ENCODE results near the gene ACTR3.
"Not testable (repeated sequence)": the region's sequence is repeated elsewhere in the genome, so short reads cannot be mapped to it uniquely, and the experiment has no call there.

Gene ACTR3

GRCh38 chr2:113889471-113890252 lies at the start of gene ACTR3:
TSS of gene ACTR3 (plus strand) at chr2:113890089. CDS start at chr2:113890280, 191 bp downstream.
- DNase-seq (peak; percentile 99), ATAC-seq (peak; percentile 89)

- DNase-seq (no peak), ATAC-seq (no peak)
Measured at GRCh38 chr2:113840518-113840917, 49.4 kb upstream of the ACTR3 start.

- no peak for DNase-seq
- peak; percentile 43 for ATAC-seq
Measured at GRCh38 chr2:113842919-113843736, 46.8 kb upstream of the ACTR3 start.

DNA sequence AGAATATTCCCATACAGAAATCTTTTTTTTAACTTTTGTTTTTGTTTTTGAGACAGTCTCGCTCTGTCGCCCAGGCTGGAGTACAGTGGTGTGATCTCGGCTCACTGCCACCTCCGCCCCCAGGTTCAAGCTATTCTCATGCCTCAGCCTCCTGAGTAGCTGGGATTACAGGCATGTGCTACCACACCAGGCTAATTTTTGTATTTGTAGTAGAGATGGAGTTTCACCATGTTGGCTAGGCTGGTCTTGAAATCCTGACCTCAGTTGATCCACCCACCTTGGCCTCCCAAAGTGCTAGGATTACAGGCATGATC lies 46.2 kb upstream of the ACTR3 start:
- not testable (repeated sequence) for ATAC-seq

DNA sequence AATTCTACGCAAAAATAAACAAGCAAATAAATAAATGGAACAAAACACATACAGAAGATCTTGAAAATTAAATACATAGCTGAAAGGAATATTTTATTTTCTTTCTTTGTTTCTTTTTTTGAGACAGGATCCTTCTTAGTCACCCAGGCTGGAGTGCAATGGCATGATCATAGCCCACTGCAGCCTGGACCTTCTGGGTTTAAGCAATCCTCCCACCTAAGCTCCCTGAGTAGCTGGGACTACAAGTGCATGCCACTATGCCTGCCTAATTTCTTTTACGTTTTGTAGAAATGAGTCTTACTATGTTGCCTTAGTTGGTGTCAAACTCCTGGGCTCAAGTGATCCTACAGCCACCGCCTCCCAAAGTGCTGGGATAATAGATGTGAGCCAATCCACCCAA lies 44.6 kb upstream of the ACTR3 start:
- ATAC-seq (no peak), DNase-seq (no peak)

More for the DNA sequence above, 46.2 kb upstream of the ACTR3 start:
- not testable (repeated sequence) for DNase-seq

DNA sequence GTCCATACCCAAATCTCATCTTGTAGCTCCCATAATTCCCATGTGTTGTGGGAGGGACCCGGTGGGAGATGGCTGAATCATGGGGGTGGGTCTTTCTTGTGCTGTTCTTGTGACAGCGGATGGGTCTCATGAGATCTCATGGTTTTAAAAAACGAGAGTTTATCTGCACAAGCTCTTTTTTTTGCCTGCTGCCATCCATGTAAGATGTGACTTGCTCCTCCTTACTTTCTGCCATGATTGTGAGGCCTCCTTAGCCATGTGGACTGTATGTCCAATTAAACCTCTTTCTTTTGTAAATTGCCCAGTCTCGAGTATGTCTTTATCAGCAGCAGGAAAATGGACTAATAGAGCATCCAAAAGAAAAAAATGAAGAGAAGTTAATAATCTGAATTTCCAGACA lies 44.1 kb upstream of the ACTR3 start:
- DNase-seq, ATAC-seq: not testable (repeated sequence)

GRCh38 chr2:113846429-113846828 lies 43.5 kb upstream of the ACTR3 start:
- DNase-seq (no peak), ATAC-seq (no peak)

DNA sequence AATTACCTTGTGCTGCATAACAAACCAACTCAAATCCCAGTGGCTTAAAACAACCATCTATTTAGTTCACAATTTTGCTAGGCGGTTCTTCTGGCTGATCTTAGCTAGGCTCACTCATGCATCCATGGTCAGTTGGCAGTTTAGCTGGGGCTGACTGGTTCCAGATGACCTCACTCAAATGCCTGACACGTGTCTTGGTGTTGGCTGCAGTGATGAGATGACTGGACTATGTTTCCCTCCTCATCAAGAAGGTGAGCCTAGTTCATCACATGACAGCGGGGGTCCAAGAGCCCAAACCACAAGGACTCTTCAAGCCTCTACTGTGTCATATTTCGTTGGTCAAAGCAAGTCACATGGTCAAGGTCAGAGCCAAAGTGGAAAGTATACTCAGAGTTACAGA lies 42.7 kb upstream of the ACTR3 start:
- DNase-seq (no peak), ATAC-seq (no peak)

DNA sequence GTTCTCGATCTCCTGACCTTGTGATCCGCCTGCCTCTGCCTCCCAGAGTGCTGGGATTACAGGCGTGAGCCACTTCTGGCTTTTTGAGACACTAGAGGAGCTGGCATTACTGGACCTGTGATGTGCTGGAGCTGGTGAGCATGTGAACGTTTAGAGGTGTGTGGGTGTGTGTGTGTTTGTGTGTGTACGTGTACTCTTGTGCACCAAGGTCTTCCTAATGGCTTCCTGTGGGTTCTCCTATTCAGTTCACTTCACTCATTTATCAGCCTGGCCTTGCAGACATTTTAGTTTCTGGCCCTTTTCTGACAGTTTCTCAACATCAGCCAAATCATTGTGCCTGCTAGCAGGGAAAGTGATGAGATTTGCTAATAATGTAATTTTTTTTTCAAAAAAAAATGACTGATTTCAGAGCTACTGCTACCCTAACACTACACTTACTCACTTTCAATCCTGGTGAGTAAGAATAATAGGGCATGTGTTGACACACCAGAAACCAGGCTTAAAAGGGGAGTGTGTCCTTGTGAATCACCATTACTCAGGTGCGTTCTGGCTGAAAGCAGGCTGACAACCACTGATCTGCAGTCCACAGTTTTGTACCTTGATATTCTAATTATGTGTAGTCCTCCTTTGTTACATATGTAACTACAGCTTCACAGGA lies 41.0 kb upstream of the ACTR3 start:
- peak; percentile 97 for ATAC-seq
- no peak for DNase-seq

- DNase-seq (no peak), ATAC-seq (no peak)
Measured at GRCh38 chr2:113850687-113851086, 39.2 kb upstream of the ACTR3 start.

- no peak for ATAC-seq
- no peak for DNase-seq
Measured at GRCh38 chr2:113851640-113852039, 38.2 kb upstream of the ACTR3 start.

- DNase-seq (no peak), ATAC-seq (no peak)
Measured at GRCh38 chr2:113854208-113854607, 35.7 kb upstream of the ACTR3 start.

DNA sequence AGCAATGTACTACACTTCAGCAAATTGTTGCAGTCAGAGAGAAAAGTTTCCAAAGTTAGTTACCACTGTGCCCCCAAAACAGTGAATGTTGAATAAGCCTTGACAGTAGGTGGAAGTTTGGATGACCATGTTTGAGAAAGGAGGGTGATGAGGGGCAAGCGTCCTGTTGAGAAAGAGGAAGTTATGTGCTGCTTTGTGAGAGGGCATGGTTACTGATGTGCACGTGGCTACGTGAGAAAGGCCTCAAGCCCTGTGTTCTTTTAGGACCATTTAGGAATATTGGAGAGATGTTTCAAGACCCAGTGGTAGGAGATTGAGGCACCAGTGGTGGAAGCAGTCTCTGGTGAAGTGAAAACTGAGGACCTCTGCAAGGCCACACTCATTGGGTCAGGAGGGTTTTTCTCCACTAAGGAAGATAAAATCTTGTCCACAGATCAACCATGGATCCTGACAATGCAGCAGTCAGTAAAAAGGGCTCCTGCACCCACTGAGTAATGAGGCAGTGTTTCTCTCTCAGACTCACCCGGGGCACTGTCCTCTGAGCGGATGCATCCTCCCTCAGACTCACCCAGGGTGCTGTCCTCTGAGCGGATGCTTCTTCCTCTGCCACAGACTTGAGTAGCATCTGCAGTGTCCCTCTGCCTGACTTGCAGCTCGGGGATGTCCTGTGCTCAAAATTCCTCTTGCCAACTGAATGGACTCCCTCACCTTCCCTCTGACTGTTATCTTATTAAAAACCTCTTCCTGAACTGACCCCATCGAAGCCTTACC lies 34.7 kb upstream of the ACTR3 start:
- ATAC-seq (no peak), DNase-seq (no peak)

- ATAC-seq = no peak
Measured at GRCh38 chr2:113857464-113857863, 32.4 kb upstream of the ACTR3 start.

GRCh38 chr2:113858764-113859163 lies 31.1 kb upstream of the ACTR3 start:
- DNase-seq (no peak), ATAC-seq (no peak)

More at GRCh38 chr2:113857464-113857863, 32.4 kb upstream of the ACTR3 start:
- DNase-seq = no peak

DNA sequence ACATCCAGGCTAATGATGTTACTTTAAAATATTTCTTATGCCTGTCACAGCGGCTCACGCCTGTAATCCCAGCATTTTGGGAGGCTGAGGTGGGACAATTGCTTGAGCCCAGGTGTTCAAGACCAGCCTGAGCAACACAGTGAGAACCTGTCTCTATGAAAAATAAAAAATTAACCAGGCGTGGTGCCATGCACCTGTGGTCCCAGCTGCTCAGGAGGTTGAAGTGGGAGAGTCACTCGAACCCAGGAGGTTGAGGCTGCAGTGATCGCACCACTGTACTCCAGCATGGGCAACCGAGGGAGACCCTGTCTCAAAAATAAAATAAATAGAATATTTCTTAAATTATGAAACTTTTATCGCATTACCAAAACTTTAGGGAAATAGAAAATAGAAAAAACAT lies 28.1 kb upstream of the ACTR3 start:
- DNase-seq = no peak
- ATAC-seq = no peak

DNA sequence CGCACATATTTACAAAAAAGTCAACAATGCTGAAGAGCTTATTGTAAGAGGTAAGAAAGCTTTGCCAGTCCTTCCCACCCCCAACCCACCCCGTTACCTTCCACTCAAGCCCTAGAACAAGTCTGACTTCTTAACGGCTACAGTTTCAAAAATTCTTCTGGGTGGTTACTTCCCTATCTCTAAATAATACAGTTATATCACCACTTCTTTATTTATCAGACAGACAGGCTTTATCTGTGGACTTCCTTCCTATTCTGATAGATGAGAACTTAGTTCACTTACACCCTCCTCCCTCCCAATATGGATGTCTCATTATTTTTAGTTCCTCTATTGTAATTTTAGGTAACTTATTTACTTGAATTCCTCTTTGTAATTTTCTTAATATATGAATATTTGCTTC lies 26.7 kb upstream of the ACTR3 start:
- ATAC-seq (no peak), DNase-seq (no peak)

GRCh38 chr2:113867571-113867970 lies 22.3 kb upstream of the ACTR3 start:
- DNase-seq = no peak
- no peak for ATAC-seq

DNA sequence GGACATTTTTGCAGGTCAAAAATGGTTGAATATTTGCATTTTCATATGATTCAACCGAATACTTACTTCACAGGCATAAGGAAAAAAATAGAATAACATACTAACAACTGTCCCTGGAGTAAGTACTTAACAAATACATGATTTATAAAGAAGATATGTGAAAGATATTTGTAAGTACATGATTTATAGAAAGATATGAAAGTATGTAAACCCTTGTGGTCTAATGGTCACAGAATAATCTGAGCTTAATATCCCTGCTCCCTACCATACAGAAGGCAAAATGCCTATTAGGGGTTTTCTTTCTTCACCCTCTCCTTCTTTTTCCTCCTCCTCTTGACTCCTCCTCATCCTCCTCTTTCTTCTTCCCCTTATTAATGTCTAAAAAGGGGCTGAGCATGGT lies 20.6 kb upstream of the ACTR3 start:
- DNase-seq (no peak), ATAC-seq (no peak)

- ATAC-seq = no peak
Measured at GRCh38 chr2:113872201-113872600, 17.7 kb upstream of the ACTR3 start.

DNA sequence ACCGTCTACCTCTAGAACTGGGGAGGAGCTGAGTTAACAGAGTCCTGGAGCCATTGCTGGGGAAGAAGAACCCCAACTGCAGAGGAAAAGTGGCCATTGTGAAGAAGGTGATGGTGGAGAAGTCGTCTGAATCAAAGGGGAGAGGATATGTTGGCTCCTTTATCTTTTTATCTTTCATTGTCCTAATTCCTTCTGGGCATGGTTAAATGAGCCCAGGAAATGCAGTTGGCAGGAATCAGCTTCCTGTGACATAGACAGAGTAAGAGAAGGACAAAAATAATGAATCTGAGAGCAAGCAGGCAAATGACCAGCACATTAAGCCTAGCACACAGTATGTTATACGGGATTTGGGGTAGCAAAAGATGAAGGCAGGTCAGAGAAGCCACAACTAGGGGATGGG lies 16.0 kb upstream of the ACTR3 start:
- DNase-seq (no peak), ATAC-seq (no peak)

More at GRCh38 chr2:113872201-113872600, 17.7 kb upstream of the ACTR3 start:
- no peak for DNase-seq

DNA sequence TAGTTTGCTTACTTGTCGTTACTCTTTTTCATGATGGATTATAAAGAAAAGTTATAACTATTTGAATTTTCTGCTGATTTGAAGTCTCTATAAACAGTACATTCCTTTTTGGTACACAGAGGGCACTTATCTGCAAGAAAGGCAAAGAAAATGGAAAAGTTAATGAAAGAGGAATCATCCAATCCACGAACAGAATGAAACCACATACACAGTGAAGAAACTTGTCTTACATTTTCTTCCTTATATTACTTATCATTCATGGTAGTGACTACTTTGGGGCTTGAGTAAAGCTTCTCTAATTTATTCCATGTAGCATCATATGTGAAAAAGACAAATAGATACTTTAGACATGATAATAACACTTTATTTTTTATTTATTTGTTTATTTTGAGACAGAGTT lies 14.8 kb upstream of the ACTR3 start:
- DNase-seq (no peak), ATAC-seq (no peak)
